H9 (cell line): ENCODE results near the gene SRL. TPM values are rescaled to one million over a fixed set of nuclear protein-coding genes. Genes with fewer than 3 reads are reported as not detected.

Experiments used
- DNase-seq: peaks from one replicate; pipeline ENCODE4 v3.0.0-alpha.2; 2017
- H2AFZ ChIP-seq: one replicate; pipeline ENCODE4 v1.6.1; 2013; ENCODE audit warnings: mild to moderate bottlenecking, low read length, control low read depth, moderate library complexity
- H2AK5ac ChIP-seq: 2 replicates; pipeline ENCODE4 v1.6.1; 2013; ENCODE audit warnings: low read length, control low read depth, mixed read lengths; ENCODE audit not compliant: insufficient read length
- H2BK120ac ChIP-seq: one replicate; pipeline ENCODE4 v1.6.1; 2013; ENCODE audit warnings: low read depth, mild to moderate bottlenecking, low read length, control low read depth, inconsistent platforms; ENCODE audit not compliant: poor library complexity, severe bottlenecking
- H2BK12ac ChIP-seq: 2 replicates; pipeline ENCODE4 v1.6.1; 2013; ENCODE audit warnings: low read length, control low read depth, mixed read lengths, low read depth; ENCODE audit not compliant: insufficient read length
- H2BK15ac ChIP-seq: 2 replicates; pipeline ENCODE4 v1.6.1; 2013; ENCODE audit warnings: low read depth, low read length, control low read depth
- H2BK20ac ChIP-seq: one replicate; pipeline ENCODE4 v1.6.1; 2013; ENCODE audit warnings: low read depth, mild to moderate bottlenecking, low read length, control low read depth, inconsistent platforms; ENCODE audit not compliant: poor library complexity, severe bottlenecking
- H2BK5ac ChIP-seq: 2 replicates; pipeline ENCODE4 v1.6.1; 2013; ENCODE audit warnings: low read length, control low read depth, mixed read lengths; ENCODE audit not compliant: insufficient read length
- H3K14ac ChIP-seq: 2 replicates; pipeline ENCODE4 v1.6.1; 2013; ENCODE audit warnings: low read length, control low read depth; ENCODE audit not compliant: insufficient read depth
- H3K18ac ChIP-seq: 2 replicates; pipeline ENCODE4 v1.6.1; 2013; ENCODE audit warnings: low read depth, mild to moderate bottlenecking, mixed read lengths, low read length, control low read depth; ENCODE audit not compliant: insufficient read length
- H3K23ac ChIP-seq: 2 replicates; pipeline ENCODE4 v1.6.1; 2013; ENCODE audit warnings: low read length, control low read depth, mixed read lengths, low read depth; ENCODE audit not compliant: insufficient read length
- H3K23me2 ChIP-seq: 2 replicates; pipeline ENCODE4 v1.6.1; 2013; ENCODE audit warnings: low read depth, mild to moderate bottlenecking, mixed read lengths, low read length, control low read depth; ENCODE audit not compliant: insufficient read length, poor library complexity, severe bottlenecking
- H3K27ac ChIP-seq: 2 replicates; pipeline ENCODE4 v1.5.1; 2013; ENCODE audit warnings: low read length, control low read depth, mixed read lengths, low read depth; ENCODE audit not compliant: insufficient read length
- H3K27me3 ChIP-seq: 2 replicates; pipeline ENCODE4 v1.6.1; 2013; ENCODE audit warnings: low read length, control low read depth, inconsistent platforms; ENCODE audit not compliant: insufficient read depth
- H3K4ac ChIP-seq: 2 replicates; pipeline ENCODE4 v1.6.1; 2013; ENCODE audit warnings: low read depth, mild to moderate bottlenecking, control low read depth, inconsistent platforms, low read length, moderate library complexity
- H3K4me1 ChIP-seq: 2 replicates; pipeline ENCODE4 v1.6.1; 2013; ENCODE audit warnings: low read length, control low read depth, inconsistent platforms; ENCODE audit not compliant: insufficient read depth
- H3K4me2 ChIP-seq: 2 replicates; pipeline ENCODE4 v1.6.1; 2013; ENCODE audit warnings: low read length, control low read depth, mixed read lengths; ENCODE audit not compliant: insufficient read length, insufficient read depth
- H3K56ac ChIP-seq: 2 replicates; pipeline ENCODE4 v1.6.1; 2013; ENCODE audit warnings: low read depth, mild to moderate bottlenecking, mixed read lengths, low read length, control low read depth; ENCODE audit not compliant: insufficient read length
- H3K79me1 ChIP-seq: 2 replicates; pipeline ENCODE4 v1.6.1; 2013; ENCODE audit warnings: low read depth, mild to moderate bottlenecking, moderate library complexity, low read length, control low read depth, inconsistent platforms; ENCODE audit not compliant: insufficient read depth, poor library complexity, severe bottlenecking
- H3K79me2 ChIP-seq: 2 replicates; pipeline ENCODE4 v1.6.1; 2013; ENCODE audit warnings: low read length, control low read depth, inconsistent platforms; ENCODE audit not compliant: insufficient read depth
- H3K9ac ChIP-seq: 2 replicates; pipeline ENCODE4 v1.6.1; 2013; ENCODE audit warnings: low read length, control low read depth, mixed read lengths; ENCODE audit not compliant: insufficient read length; ENCODE audit errors: extremely low read depth
- H3K9me3 ChIP-seq: one replicate; pipeline ENCODE4 v1.6.1; 2013; ENCODE audit warnings: low read depth, low read length, inconsistent platforms; ENCODE audit not compliant: control insufficient read depth
- H3T11ph ChIP-seq: one replicate; pipeline ENCODE4 v1.6.1; 2013; ENCODE audit warnings: mild to moderate bottlenecking, low read length, control low read depth, inconsistent platforms
- H4K20me1 ChIP-seq: one replicate; pipeline ENCODE4 v1.6.1; 2013; ENCODE audit not compliant: control insufficient read depth, insufficient read length, insufficient read depth
- H4K5ac ChIP-seq: 2 replicates; pipeline ENCODE4 v1.6.1; 2013; ENCODE audit warnings: low read depth, mild to moderate bottlenecking, mixed read lengths, low read length, control low read depth; ENCODE audit not compliant: insufficient read length
- H4K8ac ChIP-seq: replicated peaks from 2 replicates; pipeline ENCODE4 v1.6.1; 2013; ENCODE audit warnings: low read length, control low read depth, mixed read lengths, low read depth; ENCODE audit not compliant: insufficient read length
- H4K91ac ChIP-seq: 2 replicates; pipeline ENCODE4 v1.6.1; 2013; ENCODE audit warnings: low read depth, mild to moderate bottlenecking, moderate library complexity, mixed read lengths, low read length, control low read depth; ENCODE audit not compliant: insufficient read length
- H3K27ac Mint-ChIP-seq, 3 experiments: 2 replicates in 2 of 3; 3 replicates in 1 of 3; pipeline ENCODE4 v1.8.0; 2020 to 2021; ENCODE audit warnings: mixed read lengths in 3 of 3, mild to moderate bottlenecking in 1 of 3, moderate library complexity in 1 of 3
- H3K27me3 Mint-ChIP-seq: 2 replicates; pipeline ENCODE4 v1.8.0; 2021; ENCODE audit warnings: low read depth, mild to moderate bottlenecking, moderate library complexity, mixed read lengths
- H3K36me3 Mint-ChIP-seq, 3 experiments: 2 replicates in 2 of 3; 3 replicates in 1 of 3; pipeline ENCODE4 v1.8.0; 2020 to 2021; ENCODE audit warnings: low read depth in 3 of 3, mixed read lengths in 3 of 3; ENCODE audit not compliant: insufficient read depth in 1 of 3
- H3K4me1 Mint-ChIP-seq, 2 experiments: 2 replicates each; pipeline ENCODE4 v1.8.0; 2020; ENCODE audit warnings: mixed read lengths in 2 of 2
- H3K4me3 Mint-ChIP-seq, 2 experiments: 2 replicates in 1 of 2; 3 replicates in 1 of 2; pipeline ENCODE4 v1.8.0; 2020 to 2021; ENCODE audit warnings: mild to moderate bottlenecking in 2 of 2, mixed read lengths in 2 of 2, moderate library complexity in 1 of 2
- H3K9me3 Mint-ChIP-seq, 2 experiments: 2 replicates in 1 of 2; 3 replicates in 1 of 2; pipeline ENCODE4 v1.8.0; 2020; ENCODE audit warnings: mild to moderate bottlenecking in 2 of 2, mixed read lengths in 2 of 2, moderate library complexity in 1 of 2
- WGBS: extraction: QIAGEN DNeasy Blood & Tissue Kit; methylation state at CpG from one replicate; pipeline ENCODE4 v1.1.7; 2013; ENCODE audit warnings: missing lambda C conversion rate, low lambda C conversion rate, mixed read lengths; ENCODE audit not compliant: insufficient read length; ENCODE audit errors: extremely low coverage; 5-methylcytosine and 5-hydroxymethylcytosine counted together
- total RNA-seq: library from RNA; stranded (reverse); gene quantifications from 2 replicates; pipeline ENCODE4 v1.2.1, GENCODE V29; 2021
- TF ChIP-seq, protein P1 (sequence below): fragments of 200-600 bp; sonication (generic); conservative IDR thresholded peaks from 3 replicates; pipeline ENCODE4 v1.8.0; 2021; ENCODE audit warnings: antibody characterized with exemption, mild to moderate bottlenecking

The SRL gene
- total RNA-seq, 1 experiment from 2014 or later = not detected

DNA sequence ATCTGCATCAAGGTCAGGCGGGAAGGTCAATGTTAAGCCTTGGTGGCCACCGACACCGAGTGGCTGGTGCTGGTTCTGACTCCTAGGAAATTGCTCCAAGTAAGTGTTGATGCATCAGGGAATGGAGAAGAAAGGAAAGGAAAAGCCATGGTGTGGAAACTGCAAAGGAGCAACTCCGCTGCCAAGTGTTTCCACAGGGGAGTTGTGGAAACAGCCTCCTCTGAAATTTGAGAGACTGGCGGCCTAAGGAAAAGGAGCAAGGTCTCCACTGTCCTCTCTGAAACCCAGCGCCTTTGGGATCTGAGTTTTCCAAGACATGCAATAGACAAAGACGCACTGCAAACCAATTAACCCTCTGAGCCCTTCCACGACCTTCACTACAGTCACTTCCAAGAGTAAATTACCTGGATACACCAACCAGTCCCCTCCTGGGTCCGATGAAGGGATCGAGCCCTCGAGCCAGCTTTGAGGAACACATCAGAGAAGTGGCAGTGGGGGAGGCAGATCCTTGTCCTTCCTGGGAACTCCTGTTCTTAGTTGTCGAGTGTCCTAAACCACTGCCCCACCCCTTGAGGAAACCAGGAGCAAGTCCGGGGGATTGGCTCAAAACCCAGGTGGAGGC, 51.1 kb downstream of the SRL start:
- Histone ChIP-seq H3K79me2 (no peaks in the 10 kb centered on the region), H4K8ac (no peak overlapping the region), H2AFZ (no peak overlapping the region), H3K23me2 (no peaks in the 10 kb centered on the region), H3K9me3 (no peaks in the 10 kb centered on the region), H2BK120ac (no peak overlapping the region), H2AK5ac (no peak overlapping the region), H3K27me3 (no peaks in the 10 kb centered on the region), H2BK20ac (no peak overlapping the region), H3K4ac (no peak overlapping the region), H3K4me2 (no peak overlapping the region), H3K9ac (no peak overlapping the region), H2BK5ac (no peak overlapping the region), H3K23ac (no peak overlapping the region), H3K56ac (no peak overlapping the region), H3K18ac (no peak overlapping the region), H4K20me1 (no peaks in the 10 kb centered on the region), H3K79me1 (no peaks in the 10 kb centered on the region), H2BK12ac (no peak overlapping the region), H3K4me1 (no peaks in the 10 kb centered on the region), H3T11ph (no peak overlapping the region), H3K27ac (no peak overlapping the region), H3K14ac (no peak overlapping the region), H4K5ac (no peak overlapping the region), H2BK15ac (no peak overlapping the region), H4K91ac (no peak overlapping the region)
- H3K27me3 Mint-ChIP-seq = peaks cover 34% of the 10 kb centered on the region
- no peaks in the 10 kb centered on the region; a peak in 1 of 7 replicates for H3K36me3 Mint-ChIP-seq
- TF ChIP-seq, protein P1, sequence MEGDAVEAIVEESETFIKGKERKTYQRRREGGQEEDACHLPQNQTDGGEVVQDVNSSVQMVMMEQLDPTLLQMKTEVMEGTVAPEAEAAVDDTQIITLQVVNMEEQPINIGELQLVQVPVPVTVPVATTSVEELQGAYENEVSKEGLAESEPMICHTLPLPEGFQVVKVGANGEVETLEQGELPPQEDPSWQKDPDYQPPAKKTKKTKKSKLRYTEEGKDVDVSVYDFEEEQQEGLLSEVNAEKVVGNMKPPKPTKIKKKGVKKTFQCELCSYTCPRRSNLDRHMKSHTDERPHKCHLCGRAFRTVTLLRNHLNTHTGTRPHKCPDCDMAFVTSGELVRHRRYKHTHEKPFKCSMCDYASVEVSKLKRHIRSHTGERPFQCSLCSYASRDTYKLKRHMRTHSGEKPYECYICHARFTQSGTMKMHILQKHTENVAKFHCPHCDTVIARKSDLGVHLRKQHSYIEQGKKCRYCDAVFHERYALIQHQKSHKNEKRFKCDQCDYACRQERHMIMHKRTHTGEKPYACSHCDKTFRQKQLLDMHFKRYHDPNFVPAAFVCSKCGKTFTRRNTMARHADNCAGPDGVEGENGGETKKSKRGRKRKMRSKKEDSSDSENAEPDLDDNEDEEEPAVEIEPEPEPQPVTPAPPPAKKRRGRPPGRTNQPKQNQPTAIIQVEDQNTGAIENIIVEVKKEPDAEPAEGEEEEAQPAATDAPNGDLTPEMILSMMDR = no peak
- no CpG with 5 or more reads among the region's 13 CpGs for WGBS
- no peak overlapping the region; a peak in 1 of 7 replicates for H3K27ac Mint-ChIP-seq
- H3K9me3 Mint-ChIP-seq = no peaks in the 10 kb centered on the region
- H3K4me3 Mint-ChIP-seq = no peak overlapping the region; a peak in 1 of 5 replicates
- DNase-seq = no peak
- peaks cover 8 to 12% of the 10 kb centered on the region in 2 experiments for H3K4me1 Mint-ChIP-seq
